Fibroblast of lung (primary cell): ENCODE measurements around the gene ARF4. TPM values are rescaled to one million over a fixed set of nuclear protein-coding genes. Genes with fewer than 3 reads are reported as not detected.

Experiments
- polyA plus RNA-seq, 2 donors: library from polyadenylated mRNA; depleted of rRNA in 1 of 2; stranded (reverse) in 1 of 2; unstranded in 1 of 2; fragments of >200 nt; gene quantifications; 2 replicates each; pipeline ENCODE4 v1.2.1, GENCODE V29; 2011 to 2012; ENCODE audit warnings: missing spikeins in 1 of 2
- total RNA-seq: library from RNA; depleted of rRNA; stranded (reverse); fragments of >200 nt; gene quantifications from 2 replicates; pipeline ENCODE4 v1.2.1, GENCODE V29; 2014

ARF4 gene
- total and polyA plus RNA-seq, 2 donors (not counting 1 experiment from before 2014, with no cell fraction given), result 173 to 761 TPM

Other genes with a start within 250 kb of the ARF4 start
- under 0.01 and 0.17 TPM in 2 replicates for gene DNAH12, start 53.0 kb downstream of the ARF4 start, total RNA-seq
- gene DNAH12, start 53.0 kb downstream of the ARF4 start, polyA plus RNA-seq, result 0.06 and 0.12 TPM in 2 replicates
- 9.0 and 11.1 TPM in 2 replicates for gene PDE12, start 41.1 kb downstream of the ARF4 start, total RNA-seq
- gene PDE12, start 41.1 kb downstream of the ARF4 start, polyA plus RNA-seq, result 11.2 and 15.3 TPM in 2 replicates
- 13.4 and 14.1 TPM in 2 replicates for gene DENND6A, start 95.7 kb upstream of the ARF4 start, total RNA-seq
- gene DENND6A, start 95.7 kb upstream of the ARF4 start, polyA plus RNA-seq, result 11.2 and 11.4 TPM in 2 replicates
- 43.1 and 55.5 TPM in 2 replicates for gene SLMAP, start 159.0 kb upstream of the ARF4 start, total RNA-seq
- 31.1 and 35.3 TPM in 2 replicates for gene SLMAP, start 159.0 kb upstream of the ARF4 start, polyA plus RNA-seq